GM18507 (cell line): ENCODE data around the gene OPHN1.

Experiments
- DNase-seq: peaks from one replicate; pipeline ENCODE4 v3.0.0; 2011; ENCODE audit warnings: low read depth; ENCODE audit not compliant: insufficient read length; ENCODE audit errors: extremely low spot score
- FAIRE-seq: peaks from 2 replicates; lab custom pipeline; 2011; peaks lifted over from hg19 to GRCh38; lab: Jason Lieb, UNC

Gene OPHN1

DNA sequence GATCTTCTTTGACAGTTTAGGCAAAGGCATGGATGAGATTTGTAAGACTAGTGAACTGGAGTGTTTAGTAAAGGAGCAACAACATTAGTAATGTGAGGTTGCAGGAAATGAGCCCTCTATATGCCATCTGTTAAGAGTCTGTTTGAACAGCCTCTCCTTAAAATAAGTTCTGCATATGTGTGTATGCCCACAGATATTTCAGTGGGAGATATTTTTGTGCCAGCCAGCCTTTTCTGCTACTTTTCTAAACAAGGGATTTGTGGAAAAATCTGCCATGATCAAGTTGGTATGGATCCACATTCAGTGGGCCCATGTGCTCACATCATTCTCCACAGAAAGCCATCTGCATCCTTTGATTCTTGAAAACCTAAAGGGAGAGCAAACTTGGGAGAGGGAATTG, 237.7 kb downstream of the OPHN1 start:
- FAIRE-seq (no peak), DNase-seq (no peak)

DNA sequence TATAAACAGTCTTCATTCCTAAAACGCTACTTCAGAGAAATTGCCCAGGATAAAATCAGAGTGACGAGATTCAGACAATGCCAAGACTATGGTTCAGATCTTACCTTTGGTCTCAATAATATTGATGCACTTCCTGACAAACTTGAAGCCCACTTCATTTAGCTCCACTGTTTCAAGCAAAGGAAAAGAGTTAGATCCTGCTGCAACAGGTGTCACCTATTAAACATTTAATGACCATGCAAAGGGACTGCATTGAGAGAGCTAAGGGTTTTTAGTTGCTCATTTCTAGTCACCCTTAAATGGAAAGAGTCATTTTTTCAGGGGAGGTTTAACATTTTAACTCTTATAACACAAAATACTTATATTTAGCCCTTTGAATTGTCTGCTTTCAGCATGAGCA, 239.5 kb downstream of the OPHN1 start:
- no peak for DNase-seq
- no peak for FAIRE-seq

DNA sequence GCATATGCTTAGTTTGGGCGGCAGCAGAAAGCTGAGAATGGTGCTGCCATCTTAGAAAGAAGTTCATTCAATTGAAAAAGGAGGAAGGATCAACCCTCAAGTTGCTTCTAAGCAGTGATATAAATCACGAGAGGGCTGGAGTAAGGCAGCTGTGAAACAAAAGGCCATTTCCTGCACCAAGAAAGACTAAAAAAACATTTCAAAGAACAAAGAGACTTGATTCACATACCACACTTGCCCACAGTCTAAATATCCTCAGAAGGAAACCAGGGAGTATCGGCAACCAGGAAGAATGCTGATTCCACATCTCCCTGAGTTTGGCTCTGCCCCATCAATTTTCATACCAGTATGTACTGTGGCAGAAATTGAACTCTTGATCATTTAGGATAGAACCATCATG, 240.1 kb downstream of the OPHN1 start:
- DNase-seq: no peak
- no peak for FAIRE-seq

- no peak for DNase-seq
- FAIRE-seq: no peak
Measured at GRCh38 chrX:68190799-68191198, 242.5 kb downstream of the OPHN1 start.

DNA sequence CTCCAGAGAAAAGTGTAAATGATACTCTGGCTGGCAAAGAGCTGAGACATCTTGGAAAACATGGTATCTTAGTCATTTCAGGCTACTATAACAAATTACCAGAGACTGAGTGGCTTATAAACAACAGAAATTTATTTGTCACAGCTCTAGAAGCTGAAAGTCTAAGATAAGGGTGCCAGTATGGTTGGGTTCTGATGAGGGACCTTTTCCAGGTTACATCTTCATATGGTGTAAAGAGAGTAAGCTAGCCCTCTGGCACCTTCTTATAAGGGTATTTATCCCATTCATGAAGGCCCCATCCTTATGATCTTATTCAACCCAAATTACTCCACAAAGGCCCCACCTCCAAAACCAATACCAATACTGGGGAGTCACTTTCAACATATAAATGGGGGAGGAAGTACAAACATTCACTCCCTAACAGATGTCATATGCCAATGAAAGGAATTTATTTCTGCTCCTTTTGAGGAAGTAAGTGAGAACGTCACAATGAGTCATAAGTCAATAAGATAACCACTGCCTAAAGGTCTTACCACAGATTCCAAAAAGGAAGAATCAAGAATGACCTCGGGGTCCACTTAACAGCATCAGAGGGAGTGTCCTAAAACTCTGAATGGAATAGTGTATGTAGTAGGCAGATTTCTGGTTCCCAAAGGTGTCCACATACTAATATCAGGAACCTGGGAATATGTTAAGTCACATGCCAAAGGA, 246.6 kb downstream of the OPHN1 start:
- no peak for DNase-seq
- no peak for FAIRE-seq

DNA sequence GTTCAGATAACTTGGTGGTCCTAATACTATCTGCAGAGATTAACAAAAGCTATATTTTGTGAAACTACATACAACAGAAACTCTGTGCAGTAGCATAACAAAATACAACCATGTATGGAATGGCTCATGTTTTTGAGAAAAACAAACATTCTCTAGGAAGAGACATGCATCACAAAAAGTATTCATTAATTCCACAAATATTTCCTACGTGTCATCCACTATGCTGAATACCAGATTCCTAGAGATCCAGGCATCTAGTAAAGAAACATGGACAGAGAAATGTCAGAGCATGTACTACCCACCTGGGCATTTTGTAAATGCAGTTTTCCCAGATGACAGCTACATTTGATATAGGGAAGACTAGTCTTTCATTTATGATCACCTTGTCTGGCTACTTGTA, 248.1 kb downstream of the OPHN1 start:
- FAIRE-seq (no peak), DNase-seq (no peak)

- FAIRE-seq (no peak), DNase-seq (no peak)
Measured at GRCh38 chrX:68183612-68184214, 249.6 kb downstream of the OPHN1 start.

DNA sequence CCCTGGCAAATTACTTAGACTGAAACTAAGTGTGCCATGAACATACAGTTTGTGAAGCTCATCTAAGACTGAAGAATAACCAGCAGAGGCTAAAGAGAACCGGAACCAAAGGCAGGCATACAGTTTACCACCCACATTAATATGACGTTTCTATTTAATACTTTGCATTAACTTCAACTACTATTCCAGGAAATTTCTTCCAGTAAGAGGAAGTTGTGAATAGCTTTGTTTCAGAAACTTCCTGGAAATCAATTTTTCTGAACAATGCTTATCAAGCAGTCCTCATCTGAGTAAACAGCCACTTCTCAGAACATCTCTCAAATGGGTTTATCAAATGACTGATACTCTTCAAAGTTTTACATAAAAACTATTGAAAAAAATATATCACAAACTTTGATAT, 252.7 kb downstream of the OPHN1 start:
- FAIRE-seq (no peak), DNase-seq (no peak)

DNA sequence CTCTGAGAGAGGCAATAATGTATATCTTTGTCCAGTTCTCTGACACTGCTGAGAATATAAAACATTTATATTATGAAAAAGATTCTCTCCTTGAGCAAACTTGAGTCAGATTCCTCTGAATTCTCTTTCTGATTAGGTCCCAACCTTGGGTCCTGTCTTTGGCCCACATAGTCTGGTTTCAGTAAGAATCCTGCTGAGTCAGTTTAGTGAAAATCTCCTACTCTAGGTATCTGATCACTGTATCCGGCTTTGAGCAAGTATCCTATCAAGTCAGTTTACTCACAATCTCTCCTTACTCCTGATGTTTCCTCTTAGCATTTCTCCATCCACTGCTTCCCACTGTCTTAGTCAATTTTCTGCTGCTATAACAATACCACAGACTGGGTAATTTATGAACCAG, 253.9 kb downstream of the OPHN1 start:
- DNase-seq (no peak), FAIRE-seq (no peak)

DNA sequence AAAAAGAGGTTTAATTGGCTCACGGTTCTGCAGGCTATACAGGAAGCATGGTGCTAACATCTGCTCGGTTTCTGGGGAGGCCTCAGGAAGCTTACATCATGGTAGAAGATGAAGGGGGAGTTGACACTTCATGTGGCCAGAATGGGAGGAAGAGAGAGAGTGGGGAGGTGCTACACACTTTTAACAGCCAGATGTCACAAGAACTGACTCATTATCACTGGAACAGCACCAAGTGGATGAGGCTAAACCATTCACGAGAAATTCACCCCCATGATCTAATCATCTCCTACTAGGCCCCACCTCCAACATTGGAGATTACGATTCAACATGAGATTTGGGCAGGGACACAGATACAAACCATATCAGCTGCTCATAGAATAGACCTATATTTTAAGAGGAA, 255.8 kb downstream of the OPHN1 start:
- FAIRE-seq (no peak), DNase-seq (no peak)

DNA sequence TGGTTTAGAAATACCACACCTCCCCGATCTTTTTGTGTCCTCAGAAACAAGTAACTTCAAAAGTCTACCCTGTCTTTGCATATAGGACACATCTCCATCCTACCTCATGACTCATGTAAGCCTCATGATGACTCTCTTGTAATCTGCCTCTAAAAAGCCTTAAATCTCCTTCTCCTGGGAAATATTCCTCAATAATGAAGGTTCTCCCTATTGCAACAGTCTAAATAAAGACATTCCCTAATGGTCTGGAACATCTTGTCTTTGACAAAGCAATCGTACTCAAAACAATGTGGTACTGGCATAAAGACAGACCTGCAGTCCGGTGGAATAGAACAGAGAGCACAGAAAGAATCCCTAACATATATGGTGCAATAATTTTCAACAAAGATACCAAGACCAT, 257.7 kb downstream of the OPHN1 start:
- DNase-seq (no peak), FAIRE-seq (no peak)

DNA sequence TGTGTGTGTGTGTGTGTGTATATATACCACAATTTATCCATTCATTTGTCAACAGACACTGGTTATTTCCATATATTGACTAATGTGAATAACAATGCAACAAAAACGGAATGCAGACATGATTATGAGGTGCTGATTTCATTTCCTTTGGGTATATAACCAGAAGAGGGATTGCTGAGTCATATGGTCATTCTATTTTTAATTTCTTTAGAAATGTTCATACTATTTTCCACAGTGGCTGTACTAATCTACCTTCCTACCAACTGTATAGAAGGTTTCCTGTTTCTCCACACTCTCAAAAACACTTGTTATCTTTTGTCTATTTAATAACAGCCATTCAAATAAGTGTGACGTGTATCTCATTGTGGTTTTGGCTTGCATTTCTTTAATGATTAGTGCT, 269.9 kb downstream of the OPHN1 start:
- no peak for DNase-seq
- no peak for FAIRE-seq

DNA sequence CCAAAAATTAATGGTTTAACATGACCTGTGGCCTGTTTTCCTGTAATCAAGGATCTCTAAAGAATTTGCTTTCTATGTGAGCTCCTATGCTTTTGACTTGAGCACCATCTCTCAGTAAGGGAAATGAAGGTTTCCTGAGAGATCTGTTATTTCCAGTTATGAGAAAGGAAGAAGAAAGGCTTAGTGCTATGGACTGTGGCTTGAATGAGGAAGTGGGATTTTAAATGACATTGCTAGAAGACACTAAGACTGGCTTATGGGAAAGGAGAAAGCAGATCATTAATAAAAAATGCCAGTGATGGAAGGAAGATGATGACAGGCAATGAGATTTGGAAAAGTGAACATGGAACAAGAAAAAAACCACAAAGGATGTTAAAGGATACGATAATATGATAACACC, 285.4 kb downstream of the OPHN1 start:
- FAIRE-seq: no peak

DNA sequence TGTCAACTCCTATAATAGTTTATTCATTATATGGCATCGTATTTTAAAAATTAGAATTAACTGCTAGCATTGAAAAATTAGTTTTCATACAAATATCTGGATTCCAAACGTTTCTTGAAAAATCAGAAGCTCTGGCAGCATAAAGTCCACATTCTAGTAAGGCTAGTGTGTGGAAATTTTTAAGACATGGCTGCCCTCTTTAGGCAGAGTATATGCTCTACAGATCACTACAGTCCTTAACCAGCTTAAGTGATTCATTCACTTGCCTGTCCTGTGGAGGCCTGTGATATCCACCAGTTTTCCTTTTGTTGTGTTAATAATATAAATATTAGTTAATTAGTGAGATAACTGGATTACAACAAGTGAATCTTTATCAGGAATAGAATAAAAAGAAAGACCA, 287.2 kb downstream of the OPHN1 start:
- FAIRE-seq (no peak), DNase-seq (no peak)

More for the DNA sequence above, 285.4 kb downstream of the OPHN1 start:
- no peak for DNase-seq

- FAIRE-seq (no peak), DNase-seq (no peak)
Measured at GRCh38 chrX:68139791-68140190, 293.5 kb downstream of the OPHN1 start.

DNA sequence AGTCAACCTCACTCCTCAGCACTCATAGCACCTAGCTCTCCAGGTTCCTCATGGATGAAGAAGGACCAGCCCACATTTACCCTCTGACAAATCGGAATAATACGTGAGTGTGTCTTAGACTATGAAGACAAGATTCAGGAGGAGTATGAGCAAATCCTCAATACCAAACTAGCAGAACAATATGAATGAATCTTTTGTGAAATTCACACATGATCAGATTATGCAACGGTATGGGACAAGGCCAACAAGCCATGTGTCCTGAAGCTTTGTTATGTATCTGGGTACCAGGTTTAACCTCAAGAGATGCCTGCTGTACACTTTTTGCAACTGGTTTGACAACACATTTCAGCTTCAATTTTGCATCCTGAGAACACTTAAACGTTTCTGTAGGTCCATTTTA, 300.1 kb downstream of the OPHN1 start:
- no peak for FAIRE-seq

GRCh38 chrX:68132749-68133148, 300.5 kb downstream of the OPHN1 start:
- FAIRE-seq (no peak), DNase-seq (no peak)

More for the DNA sequence above, 300.1 kb downstream of the OPHN1 start:
- DNase-seq: no peak

GRCh38 chrX:68121835-68122234, 311.5 kb downstream of the OPHN1 start:
- no peak for DNase-seq
- no peak for FAIRE-seq

DNA sequence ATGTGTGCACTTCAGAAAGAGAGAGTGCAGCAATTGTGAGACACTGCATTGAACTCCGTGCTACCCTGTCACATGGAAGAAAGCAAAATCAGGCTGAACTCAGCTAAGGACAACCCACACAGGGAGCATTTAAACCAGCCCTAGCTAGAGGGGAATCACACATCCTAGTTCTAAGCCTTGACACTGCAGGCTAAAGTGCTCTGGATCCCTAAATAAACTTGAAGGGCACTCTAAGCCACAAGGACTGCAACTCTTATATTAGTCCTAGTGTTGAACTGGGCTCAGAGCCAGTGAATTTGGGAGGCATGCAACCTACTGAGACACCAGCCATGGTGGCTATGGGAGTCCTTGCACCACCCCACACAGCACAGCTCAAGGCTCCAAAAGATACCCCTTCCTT, 311.9 kb downstream of the OPHN1 start:
- DNase-seq: no peak
- no peak for FAIRE-seq

GRCh38 chrX:68115371-68115770, 317.9 kb downstream of the OPHN1 start:
- FAIRE-seq (no peak), DNase-seq (no peak)

- FAIRE-seq (no peak), DNase-seq (no peak)
Measured at GRCh38 chrX:68114573-68115129, 318.6 kb downstream of the OPHN1 start.
